ENCODE results near the gene MPHOSPH9. TPM values are rescaled to one million over a fixed set of nuclear protein-coding genes. Genes with fewer than 3 reads are reported as not detected.
"Not testable (repeated sequence)": the region's sequence is repeated elsewhere in the genome, so short reads cannot be mapped to it uniquely, and the experiment has no call there.

Gene MPHOSPH9
- total RNA-seq, 4 donors from 2014 or later, result 3.5 to 16.8 (median 9.8) TPM

DNA sequence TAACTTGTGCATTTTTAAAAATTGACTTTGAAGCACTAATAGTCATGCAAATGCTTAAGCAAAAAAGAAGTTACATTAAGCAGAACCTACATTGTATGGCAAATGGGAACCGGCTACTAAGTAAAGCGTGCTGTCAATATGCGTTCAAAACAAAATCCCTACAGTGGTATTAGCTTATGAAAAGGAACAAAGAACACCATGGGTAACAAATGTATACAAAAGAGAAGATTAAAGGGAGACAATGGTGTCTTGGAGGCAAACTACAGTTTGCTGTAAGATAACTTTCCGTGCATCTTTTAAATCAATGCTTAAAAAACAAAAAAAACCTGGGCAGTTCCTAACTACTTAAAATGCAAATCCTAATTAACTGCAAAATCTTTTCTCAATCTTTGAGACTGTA is 28.3 kb upstream of the MPHOSPH9 start:
- no peak for TF ChIP-seq POLR2A (IDR thresholded peaks at IDR 0.05)
- TF ChIP-seq CTCF (IDR thresholded peaks at IDR 0.05), result no peak
- no peak for DNase-seq (ENCODE audit: low spot score in 2 of 2)
- no peak overlapping the region for H3K4me3 ChIP-seq (ENCODE audit: low read depth, poor library complexity, severe bottlenecking)
- intact Hi-C loops (cut with DNase I; ENCODE audit: low total_unique reads), result no loop called here
- WGBS, 2 donors, result 92% methylated on average over 4 of the region's 4 CpGs

DNA sequence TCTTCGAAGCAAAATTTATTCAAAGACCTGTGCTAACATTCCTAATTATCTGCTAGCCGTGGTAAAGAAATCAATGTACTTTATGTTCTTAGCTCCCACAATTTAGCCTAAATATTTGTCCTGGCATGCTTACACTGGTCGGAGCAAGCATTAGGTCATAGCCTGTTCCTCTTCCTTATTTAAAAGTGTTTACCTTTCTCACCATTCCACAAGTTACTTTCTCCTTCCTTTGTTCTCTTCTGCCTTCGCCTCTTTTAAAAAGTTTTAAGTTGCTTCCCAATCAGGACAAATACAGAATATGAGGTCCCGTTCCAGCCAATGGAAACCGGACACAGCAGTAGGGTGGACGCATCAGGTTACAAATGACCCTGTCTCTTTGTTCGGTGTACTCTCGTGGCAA is 27.1 kb upstream of the MPHOSPH9 start:
- no peak for DNase-seq (ENCODE audit: low spot score in 2 of 2)
- 65 to 66% methylated on average over 9 of the region's 9 CpGs for WGBS, 2 donors

GRCh38 chr12:123258593-123258992 is 25.7 kb upstream of the MPHOSPH9 start:
- TF ChIP-seq CTCF (IDR thresholded peaks at IDR 0.05), result no peak
- no peak for TF ChIP-seq POLR2A (IDR thresholded peaks at IDR 0.05)
- no peak overlapping the region for H3K4me3 ChIP-seq (ENCODE audit: low read depth, poor library complexity, severe bottlenecking)
- intact Hi-C loops (cut with DNase I; ENCODE audit: low total_unique reads), result no loop called here
- peak in 1 of 2 donors; percentile 54 for DNase-seq (ENCODE audit: low spot score in 2 of 2)
- 67 to 70% methylated on average over 4 of the region's 4 CpGs for WGBS, 2 donors

More for the DNA sequence above, 27.1 kb upstream of the MPHOSPH9 start:
- H3K4me3 ChIP-seq (ENCODE audit: low read depth, poor library complexity, severe bottlenecking), result no peak overlapping the region
- TF ChIP-seq CTCF (IDR thresholded peaks at IDR 0.05) (no peak), POLR2A (IDR thresholded peaks at IDR 0.05) (no peak)
- intact Hi-C loops (cut with DNase I; ENCODE audit: low total_unique reads), result no loop called here

- H3K4me3 ChIP-seq (ENCODE audit: low read depth, poor library complexity, severe bottlenecking), result no peak overlapping the region
- no peak for TF ChIP-seq CTCF (IDR thresholded peaks at IDR 0.05)
- TF ChIP-seq POLR2A (IDR thresholded peaks at IDR 0.05), result no peak
- DNase-seq (ENCODE audit: low spot score in 2 of 2), result peak in 1 of 2 donors; percentile 10
- 52 to 60% methylated on average over 5 of the region's 5 CpGs for WGBS, 2 donors
- intact Hi-C loops (cut with DNase I; ENCODE audit: low total_unique reads), result no loop called here
Observed at GRCh38 chr12:123254853-123255446, 22.0 kb upstream of the MPHOSPH9 start.

- no peak overlapping the region for H3K4me3 ChIP-seq (ENCODE audit: low read depth, poor library complexity, severe bottlenecking)
- WGBS, 2 donors, result 39 to 45% methylated on average over 23 to 24 of the region's 24 CpGs
- no peak for TF ChIP-seq CTCF (IDR thresholded peaks at IDR 0.05)
- no peak for TF ChIP-seq POLR2A (IDR thresholded peaks at IDR 0.05)
- intact Hi-C loops (cut with DNase I; ENCODE audit: low total_unique reads), result no loop called here
- peak in 1 of 2 donors; percentile 83 for DNase-seq (ENCODE audit: low spot score in 2 of 2)
Observed at GRCh38 chr12:123253641-123254459, 20.9 kb upstream of the MPHOSPH9 start.

- DNase-seq (ENCODE audit: low spot score in 2 of 2), result peak in 1 of 2 donors; percentile 61
- intact Hi-C loops (cut with DNase I; ENCODE audit: low total_unique reads); H3K4me3 ChIP-seq (ENCODE audit: low read depth, poor library complexity, severe bottlenecking): not testable (repeated sequence)
- 50 to 53% methylated on average over 9 of the region's 9 CpGs for WGBS, 2 donors
Observed at GRCh38 chr12:123252365-123252764, 19.4 kb upstream of the MPHOSPH9 start.

All from lower leg skin (tissue), 4 donors.